GM21825 (cell line): Measurements from ENCODE around the gene BIN1.

Experiments
- ATAC-seq: cut with Tn5 transposase; IDR thresholded peaks from one replicate; pipeline ENCODE4 v1.9.1; 2021; ENCODE audit warnings: mild to moderate bottlenecking, moderate library complexity; ENCODE audit not compliant: unreplicated experiment

BIN1 gene

DNA sequence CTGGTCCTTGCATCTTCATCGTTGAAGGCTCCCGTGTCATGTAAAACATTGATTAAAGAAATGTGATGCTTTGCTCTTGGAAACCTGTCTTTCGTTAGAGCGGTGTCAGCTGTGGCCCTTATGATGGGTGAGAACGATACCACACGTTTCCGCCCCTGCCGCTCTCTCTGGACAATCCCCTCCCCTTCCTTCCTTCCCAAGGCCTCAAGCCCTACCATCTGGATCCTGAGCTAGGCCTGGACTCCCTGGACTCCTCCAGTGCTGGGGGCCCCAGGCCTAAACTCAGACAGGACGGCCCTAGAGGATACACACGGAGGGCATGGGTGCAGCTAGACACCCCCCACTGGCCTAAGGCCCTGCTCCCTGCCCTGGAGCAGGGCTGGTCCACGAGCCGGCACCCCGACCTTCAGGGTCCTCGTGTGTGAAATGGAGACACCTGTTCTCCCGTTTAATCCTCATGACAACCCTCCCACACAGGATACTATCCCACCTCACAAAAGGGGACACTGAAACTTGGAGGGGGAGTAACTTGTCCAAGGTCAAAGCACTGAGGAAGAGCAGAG, 13.2 kb downstream of the BIN1 start:
- no peak for ATAC-seq

- ATAC-seq = no peak
Measured at GRCh38 chr2:127092901-127093516, 13.9 kb downstream of the BIN1 start.

DNA sequence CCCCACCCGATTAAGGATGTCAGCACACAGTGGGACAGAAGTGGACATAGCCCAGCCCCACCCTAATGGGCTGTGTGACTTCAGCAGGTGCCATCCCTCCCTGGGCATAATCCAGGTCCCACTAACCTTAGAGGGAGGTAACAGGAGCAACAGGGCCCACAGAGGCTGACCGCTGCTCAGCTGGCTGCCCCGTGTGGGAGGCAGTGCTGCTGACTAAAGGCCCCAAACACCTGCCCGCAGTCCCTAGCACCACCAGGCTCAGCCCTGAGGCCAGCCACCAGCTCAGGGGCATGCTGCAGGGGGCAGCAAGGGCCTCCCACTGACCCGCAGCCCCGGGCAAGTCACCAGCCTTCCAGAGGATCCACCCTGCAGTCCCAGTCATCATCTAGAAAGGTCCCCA, 14.6 kb downstream of the BIN1 start:
- ATAC-seq = no peak

GRCh38 chr2:127091886-127092285, 15.1 kb downstream of the BIN1 start:
- ATAC-seq = no peak

GRCh38 chr2:127091148-127091547, 15.8 kb downstream of the BIN1 start:
- no peak for ATAC-seq

GRCh38 chr2:127090281-127091120, 16.5 kb downstream of the BIN1 start:
- no peak for ATAC-seq

DNA sequence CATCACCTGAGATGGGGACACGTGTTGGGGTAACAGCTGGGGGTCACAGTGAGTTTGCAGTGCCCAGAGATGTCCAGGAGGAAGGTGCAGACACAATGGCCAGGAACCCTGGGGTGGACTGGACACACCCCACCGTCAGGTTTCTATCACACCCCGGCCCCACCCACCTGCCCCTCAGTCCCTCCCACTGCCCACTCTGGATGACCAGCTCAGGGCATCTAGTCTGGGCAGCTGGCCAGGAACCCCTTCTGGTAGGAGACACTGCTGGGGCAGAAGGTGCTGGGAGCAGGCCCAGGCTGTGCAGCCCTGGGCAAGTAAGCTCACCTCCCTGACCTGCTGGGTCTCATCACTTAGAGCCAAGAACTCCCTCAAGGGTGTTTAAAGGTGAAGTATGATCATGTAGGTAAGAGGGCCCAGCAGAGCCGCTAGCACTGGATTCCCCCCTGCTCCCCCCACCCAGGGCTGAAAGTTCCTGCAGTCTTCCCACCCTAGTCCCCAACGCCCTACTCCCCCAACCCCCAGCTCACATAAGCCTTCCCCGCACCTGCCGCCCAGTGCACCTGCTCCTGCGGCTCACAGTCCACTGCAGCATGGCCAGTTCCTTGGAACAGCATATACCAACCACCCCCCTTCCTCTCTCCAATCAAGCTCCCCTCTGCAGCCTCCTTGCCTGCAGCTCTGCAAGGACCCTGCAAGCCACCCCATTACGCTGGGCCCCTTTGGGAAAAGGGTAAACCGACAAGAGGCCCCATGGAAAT, 17.3 kb downstream of the BIN1 start:
- ATAC-seq = no peak

DNA sequence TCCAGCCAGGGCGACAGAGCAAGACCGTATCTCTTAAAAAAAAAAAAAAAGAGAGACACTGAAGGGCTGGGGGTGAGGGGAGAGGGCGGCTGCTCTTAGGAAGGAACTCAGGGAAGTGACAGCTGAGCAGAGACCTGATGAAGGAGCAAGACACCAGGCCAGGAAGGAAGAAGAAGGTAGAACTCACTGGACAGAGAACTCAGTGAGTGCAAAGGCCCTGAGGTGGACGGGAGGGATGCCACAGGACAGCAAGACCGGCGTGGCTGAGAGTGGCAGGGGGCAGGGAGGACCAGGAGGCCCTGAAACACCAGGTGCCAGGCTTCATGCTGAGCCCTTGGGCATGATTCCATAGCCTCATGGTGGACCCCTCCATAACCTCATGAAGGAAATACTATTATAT, 18.2 kb downstream of the BIN1 start:
- no peak for ATAC-seq

DNA sequence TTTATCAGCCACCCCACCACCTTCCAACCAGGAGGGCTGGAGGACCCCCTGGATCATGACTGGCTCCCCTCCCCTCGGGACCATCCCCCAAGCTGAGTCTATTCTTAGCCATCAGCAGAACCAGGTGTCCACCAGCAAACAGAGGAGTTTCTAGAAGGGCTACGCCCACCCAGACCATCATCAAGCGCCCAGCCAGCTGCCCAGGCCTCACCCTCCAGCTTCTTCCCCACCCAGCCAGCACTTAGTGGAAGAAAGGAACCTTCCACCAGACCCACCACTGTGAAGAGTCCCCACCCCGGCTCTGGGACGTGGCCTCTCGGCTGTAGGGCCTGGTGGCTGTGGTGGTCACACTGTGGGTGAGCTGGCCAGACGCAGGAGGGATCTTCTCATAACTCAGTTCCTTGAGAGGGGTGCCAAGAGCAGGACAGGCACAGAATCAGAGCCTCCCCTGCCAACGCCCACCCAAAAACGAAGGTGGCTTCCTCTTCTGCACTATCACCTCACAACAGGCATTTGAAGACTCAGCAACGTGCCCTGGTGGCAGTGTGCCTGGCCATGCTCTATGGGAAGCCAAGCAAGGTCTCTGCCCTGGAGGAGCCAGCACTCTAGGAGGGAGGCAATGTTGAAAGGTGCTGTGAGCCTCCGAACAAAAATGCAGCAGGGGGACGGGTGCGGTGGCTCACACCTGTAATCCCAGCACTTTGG, 19.0 kb downstream of the BIN1 start:
- ATAC-seq = no peak

DNA sequence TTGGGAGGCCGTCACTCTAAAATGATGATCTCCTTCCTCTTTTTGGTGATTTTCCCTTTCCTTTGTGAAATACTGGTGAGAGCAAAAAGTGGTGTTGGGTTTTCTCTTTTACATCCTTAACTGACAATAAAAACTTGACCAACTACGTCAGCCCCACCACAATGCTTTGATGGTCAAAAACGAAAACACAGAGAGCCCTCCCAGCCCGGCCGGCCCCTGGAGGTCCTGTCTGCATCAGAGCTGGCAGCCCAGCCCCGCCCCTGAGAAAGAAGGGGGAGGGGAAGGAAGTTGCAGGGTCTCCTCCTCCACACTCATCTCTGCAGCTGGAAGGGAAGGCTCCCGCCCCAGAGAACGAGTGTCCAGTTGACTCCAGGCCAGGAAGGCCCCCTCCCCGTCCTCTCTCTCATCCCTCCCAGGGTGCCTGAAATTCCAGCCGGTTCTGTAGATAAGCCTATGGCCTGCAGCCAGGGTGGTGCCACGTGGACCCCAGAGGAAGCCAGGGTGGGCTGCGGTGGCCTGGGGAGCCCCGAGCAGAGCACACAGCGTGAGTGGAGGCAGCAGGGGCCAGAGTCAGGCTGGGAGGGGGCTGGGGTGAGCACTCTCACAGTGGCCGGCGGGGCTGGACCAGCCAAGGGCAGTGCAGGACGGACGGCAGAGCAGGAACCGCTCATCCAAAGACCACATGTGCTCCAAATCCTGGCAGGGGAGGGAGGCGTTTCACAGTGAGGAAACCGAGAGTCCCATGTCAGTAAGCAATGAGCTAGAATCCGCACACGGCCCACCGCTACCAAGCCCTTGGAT, 19.8 kb downstream of the BIN1 start:
- ATAC-seq = peak; percentile 54

DNA sequence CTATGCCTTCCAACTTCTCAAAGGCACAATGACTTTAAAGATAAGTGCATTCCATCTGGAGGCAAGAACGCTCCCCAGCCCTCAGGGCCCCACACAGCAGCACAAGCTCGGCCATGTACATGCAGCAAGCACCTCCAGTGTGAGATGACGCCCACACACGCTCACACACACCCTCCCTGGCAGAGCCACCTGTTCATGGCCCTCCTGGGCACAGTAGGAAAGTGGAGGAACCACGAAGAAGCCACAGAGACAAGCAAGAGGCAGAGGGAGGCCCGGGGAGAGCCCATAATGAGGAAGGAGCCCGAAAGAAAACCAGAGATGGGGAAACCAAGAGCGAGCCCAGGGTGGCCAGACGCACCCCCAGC, 21.7 kb downstream of the BIN1 start:
- peak; percentile 24 for ATAC-seq

DNA sequence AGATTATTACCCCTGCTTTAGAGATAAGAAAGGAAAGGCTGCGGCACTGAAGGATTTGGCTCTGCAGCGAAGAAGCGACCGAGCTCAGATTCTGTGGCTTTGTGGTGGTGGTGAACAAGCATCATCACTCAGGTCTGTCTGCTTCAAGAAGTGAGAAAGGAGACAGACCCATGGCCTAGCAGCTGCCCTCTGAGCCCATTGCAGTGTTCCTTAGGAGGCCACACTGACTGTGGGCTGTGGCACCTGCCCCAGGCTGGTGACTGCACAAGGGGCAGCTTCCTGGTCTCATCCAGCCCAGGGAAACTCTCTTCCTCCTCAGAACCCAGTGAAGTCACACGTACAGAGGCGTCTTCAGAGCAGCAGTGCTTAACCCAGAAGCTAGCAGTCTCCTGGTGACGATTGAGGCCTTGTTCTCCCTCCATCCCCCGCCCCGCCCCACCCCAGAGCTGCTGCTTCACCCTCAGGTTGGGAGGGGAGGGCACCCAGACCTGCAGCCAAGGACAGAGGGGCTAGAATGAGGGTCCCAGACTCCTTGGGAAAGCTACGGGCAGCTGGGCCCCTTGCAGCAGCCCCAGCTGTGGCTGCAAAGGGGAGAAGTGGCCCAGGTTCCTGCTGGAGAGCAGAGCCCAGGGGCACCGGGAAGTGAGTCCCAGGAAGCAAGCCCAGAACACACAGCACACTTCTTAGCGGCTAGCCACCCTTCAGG, 22.2 kb downstream of the BIN1 start:
- ATAC-seq = no peak

GRCh38 chr2:127083819-127084503, 23.0 kb downstream of the BIN1 start:
- no peak for ATAC-seq

- no peak for ATAC-seq
Measured at GRCh38 chr2:127082974-127083373, 24.0 kb downstream of the BIN1 start.

GRCh38 chr2:127081826-127082633, 24.9 kb downstream of the BIN1 start:
- peak; percentile 60 for ATAC-seq

DNA sequence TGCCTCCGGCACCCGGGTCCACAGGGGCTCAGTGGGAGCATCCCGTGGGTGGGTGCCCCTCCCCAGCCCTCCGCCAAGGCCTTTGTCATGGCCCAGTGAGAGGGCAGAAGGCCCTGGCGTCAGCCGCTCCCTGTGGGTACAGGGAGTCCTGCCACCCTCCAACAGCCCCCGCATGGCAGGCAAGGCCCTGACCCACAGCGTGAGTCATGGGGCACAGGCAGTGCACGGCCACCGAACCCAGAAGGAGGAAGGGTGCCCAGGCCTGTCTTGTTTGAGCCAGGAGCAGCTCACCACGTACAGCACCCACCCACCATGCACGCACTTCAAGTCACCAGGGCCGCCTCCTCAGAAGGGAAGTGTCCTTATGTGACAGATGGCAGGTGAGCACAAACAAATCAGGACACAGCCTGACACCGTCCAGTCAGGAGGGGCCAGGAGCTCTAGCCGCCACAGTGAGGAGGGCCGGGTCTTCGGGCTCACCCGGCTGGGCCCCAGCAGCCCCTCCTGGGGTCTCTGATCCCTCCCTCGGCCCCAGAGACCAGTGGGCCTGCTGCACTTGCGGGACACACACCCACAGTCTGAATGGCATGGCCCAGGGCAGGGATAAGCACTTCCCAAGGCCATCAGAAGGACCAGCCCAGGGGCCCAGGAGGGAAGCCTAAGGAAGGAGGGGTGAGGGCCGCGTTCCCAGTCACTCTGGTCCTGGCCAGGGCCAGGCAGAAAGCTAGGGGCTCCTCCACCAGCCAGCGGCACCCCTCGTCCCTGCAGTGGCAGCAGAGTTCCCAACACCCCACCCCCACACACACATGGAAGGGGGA, 25.8 kb downstream of the BIN1 start:
- peak; percentile 25 for ATAC-seq

GRCh38 chr2:127080226-127080937, 26.6 kb downstream of the BIN1 start:
- peak; percentile 21 for ATAC-seq
